ENCODE results near the gene ZFP64. TPM values are rescaled to one million over a fixed set of nuclear protein-coding genes. Genes with fewer than 3 reads are reported as not detected.

Gene ZFP64
- total RNA-seq, 1 donor from 2014 or later, result 23.6 TPM

GRCh38 chr20:52219441-52219840 lies 27.9 kb upstream of the ZFP64 start:
- no peak overlapping the region for H3K27ac Mint-ChIP-seq
- H3K9me3 Mint-ChIP-seq, result peaks cover 35% of the 10 kb centered on the region
- H3K36me3 Mint-ChIP-seq, result peaks cover 4% of the 10 kb centered on the region
- no peak for TF ChIP-seq CTCF (IDR thresholded peaks at IDR 0.05; ENCODE audit: unreplicated experiment)
- H3K27me3 Mint-ChIP-seq (ENCODE audit: low read depth), result peaks cover 23% of the 10 kb centered on the region
- H3K4me1 Mint-ChIP-seq, result no peaks in the 10 kb centered on the region
- no peak for DNase-seq (ENCODE audit: low spot score in 2 of 2, unreplicated experiment in 2 of 2)
- no peak overlapping the region for H3K4me3 Mint-ChIP-seq

GRCh38 chr20:52217689-52218395 lies 26.3 kb upstream of the ZFP64 start:
- H3K4me3 Mint-ChIP-seq, result no peak overlapping the region
- TF ChIP-seq CTCF (IDR thresholded peaks at IDR 0.05; ENCODE audit: unreplicated experiment), result no peak
- peaks cover 47% of the 10 kb centered on the region for H3K9me3 Mint-ChIP-seq
- H3K4me1 Mint-ChIP-seq, result no peaks in the 10 kb centered on the region
- DNase-seq (ENCODE audit: low spot score in 2 of 2, unreplicated experiment in 2 of 2), result no peak
- H3K36me3 Mint-ChIP-seq, result peaks cover 4% of the 10 kb centered on the region
- H3K27ac Mint-ChIP-seq, result no peak overlapping the region
- peaks cover 23% of the 10 kb centered on the region for H3K27me3 Mint-ChIP-seq (ENCODE audit: low read depth)

GRCh38 chr20:52213995-52214394 lies 22.4 kb upstream of the ZFP64 start:
- Mint-ChIP-seq H3K36me3 (no peaks in the 10 kb centered on the region), H3K4me1 (no peaks in the 10 kb centered on the region), H3K4me3 (no peak overlapping the region), H3K27me3 (ENCODE audit: low read depth) (peaks cover 47% of the 10 kb centered on the region), H3K27ac (no peak overlapping the region), H3K9me3 (peaks cover 32% of the 10 kb centered on the region)
- DNase-seq (ENCODE audit: low spot score in 2 of 2, unreplicated experiment in 2 of 2), result no peak
- TF ChIP-seq CTCF (IDR thresholded peaks at IDR 0.05; ENCODE audit: unreplicated experiment), result no peak

GRCh38 chr20:52212943-52213342 lies 21.4 kb upstream of the ZFP64 start:
- Mint-ChIP-seq H3K27ac (no peak overlapping the region), H3K4me3 (no peak overlapping the region), H3K9me3 (peaks cover 29% of the 10 kb centered on the region), H3K27me3 (ENCODE audit: low read depth) (peaks cover 49% of the 10 kb centered on the region), H3K4me1 (no peaks in the 10 kb centered on the region), H3K36me3 (no peaks in the 10 kb centered on the region)
- TF ChIP-seq CTCF (IDR thresholded peaks at IDR 0.05; ENCODE audit: unreplicated experiment), result no peak
- no peak for DNase-seq (ENCODE audit: low spot score in 2 of 2, unreplicated experiment in 2 of 2)

GRCh38 chr20:52210037-52210990 lies 18.7 kb upstream of the ZFP64 start:
- no peak for DNase-seq (ENCODE audit: low spot score in 2 of 2, unreplicated experiment in 2 of 2)
- Mint-ChIP-seq H3K4me1 (no peaks in the 10 kb centered on the region), H3K4me3 (no peak overlapping the region), H3K27me3 (ENCODE audit: low read depth) (peaks cover 51% of the 10 kb centered on the region), H3K27ac (no peak overlapping the region), H3K9me3 (peaks cover 20% of the 10 kb centered on the region), H3K36me3 (no peaks in the 10 kb centered on the region)
- TF ChIP-seq CTCF (IDR thresholded peaks at IDR 0.05; ENCODE audit: unreplicated experiment), result no peak
